Measurements from ENCODE around the gene P2RY6.

Gene P2RY6

GRCh38 chr11:73291196-73291595, 19.1 kb downstream of the P2RY6 start:
- Histone ChIP-seq H3K9me3 (ENCODE audit: control insufficient read depth in 2 of 2, low read length in 2 of 2) (no peaks in the 10 kb centered on the region), H3K27me3 (ENCODE audit: control insufficient read depth in 1 of 2, insufficient read depth in 2 of 2, low read length in 2 of 2) (no peaks in the 10 kb centered on the region), H3K27ac (ENCODE audit: low read length) (no peak overlapping the region), H3K36me3 (ENCODE audit: control insufficient read depth in 2 of 2, insufficient read depth in 2 of 2, low read length in 2 of 2) (no peaks in the 10 kb centered on the region), H3K9ac (ENCODE audit: low read length in 2 of 2) (no peak overlapping the region), H3K4me1 (ENCODE audit: control insufficient read depth, insufficient read depth, low read length) (peaks cover 23% of the 10 kb centered on the region), H3K4me3 (ENCODE audit: low read length in 2 of 2) (no peak overlapping the region)

GRCh38 chr11:73291781-73292524, 19.8 kb downstream of the P2RY6 start:
- no peak overlapping the region for H3K4me3 ChIP-seq (ENCODE audit: low read length in 2 of 2)
- no peak overlapping the region for H3K9ac ChIP-seq (ENCODE audit: low read length in 2 of 2)
- no peaks in the 10 kb centered on the region for H3K27me3 ChIP-seq (ENCODE audit: control insufficient read depth in 1 of 2, insufficient read depth in 2 of 2, low read length in 2 of 2)
- no peaks in the 10 kb centered on the region for H3K36me3 ChIP-seq (ENCODE audit: control insufficient read depth in 2 of 2, insufficient read depth in 2 of 2, low read length in 2 of 2)
- H3K9me3 ChIP-seq (ENCODE audit: control insufficient read depth in 2 of 2, low read length in 2 of 2) = no peaks in the 10 kb centered on the region
- no peak overlapping the region for H3K27ac ChIP-seq (ENCODE audit: low read length)
- H3K4me1 ChIP-seq (ENCODE audit: control insufficient read depth, insufficient read depth, low read length) = peaks cover 23% of the 10 kb centered on the region

- no peak overlapping the region for H3K9ac ChIP-seq (ENCODE audit: low read length in 2 of 2)
- no peak overlapping the region for H3K4me3 ChIP-seq (ENCODE audit: low read length in 2 of 2)
- no peaks in the 10 kb centered on the region for H3K9me3 ChIP-seq (ENCODE audit: control insufficient read depth in 2 of 2, low read length in 2 of 2)
- H3K27me3 ChIP-seq (ENCODE audit: control insufficient read depth in 1 of 2, insufficient read depth in 2 of 2, low read length in 2 of 2) = no peaks in the 10 kb centered on the region
- H3K4me1 ChIP-seq (ENCODE audit: control insufficient read depth, insufficient read depth, low read length) = peaks cover 23% of the 10 kb centered on the region
- no peaks in the 10 kb centered on the region for H3K36me3 ChIP-seq (ENCODE audit: control insufficient read depth in 2 of 2, insufficient read depth in 2 of 2, low read length in 2 of 2)
- H3K27ac ChIP-seq (ENCODE audit: low read length) = no peak overlapping the region
These were observed 20.4 kb downstream of the P2RY6 start for GRCh38 chr11:73292525-73292894.

- Histone ChIP-seq H3K9me3 (ENCODE audit: control insufficient read depth in 2 of 2, low read length in 2 of 2) (no peaks in the 10 kb centered on the region), H3K36me3 (ENCODE audit: control insufficient read depth in 2 of 2, insufficient read depth in 2 of 2, low read length in 2 of 2) (no peaks in the 10 kb centered on the region), H3K4me3 (ENCODE audit: low read length in 2 of 2) (no peak overlapping the region), H3K9ac (ENCODE audit: low read length in 2 of 2) (no peak overlapping the region), H3K27me3 (ENCODE audit: control insufficient read depth in 1 of 2, insufficient read depth in 2 of 2, low read length in 2 of 2) (no peaks in the 10 kb centered on the region), H3K27ac (ENCODE audit: low read length) (no peak overlapping the region), H3K4me1 (ENCODE audit: control insufficient read depth, insufficient read depth, low read length) (peaks cover 21% of the 10 kb centered on the region)
These were observed 21.3 kb downstream of the P2RY6 start for GRCh38 chr11:73293356-73293936.

GRCh38 chr11:73294604-73295003, 22.5 kb downstream of the P2RY6 start:
- H3K36me3 ChIP-seq (ENCODE audit: control insufficient read depth in 2 of 2, insufficient read depth in 2 of 2, low read length in 2 of 2) = no peaks in the 10 kb centered on the region
- no peaks in the 10 kb centered on the region for H3K9me3 ChIP-seq (ENCODE audit: control insufficient read depth in 2 of 2, low read length in 2 of 2)
- H3K4me3 ChIP-seq (ENCODE audit: low read length in 2 of 2) = no peak overlapping the region
- H3K27me3 ChIP-seq (ENCODE audit: control insufficient read depth in 1 of 2, insufficient read depth in 2 of 2, low read length in 2 of 2) = no peaks in the 10 kb centered on the region
- H3K9ac ChIP-seq (ENCODE audit: low read length in 2 of 2) = no peak overlapping the region
- peaks cover 10% of the 10 kb centered on the region for H3K4me1 ChIP-seq (ENCODE audit: control insufficient read depth, insufficient read depth, low read length)
- no peak overlapping the region for H3K27ac ChIP-seq (ENCODE audit: low read length)

- Histone ChIP-seq H3K9ac (ENCODE audit: low read length in 2 of 2) (peak overlapping the region in 1 of 2 donors; percentile 29), H3K4me3 (ENCODE audit: low read length in 2 of 2) (no peak overlapping the region), H3K4me1 (ENCODE audit: control insufficient read depth, insufficient read depth, low read length) (peaks cover 10% of the 10 kb centered on the region), H3K27me3 (ENCODE audit: control insufficient read depth in 1 of 2, insufficient read depth in 2 of 2, low read length in 2 of 2) (no peaks in the 10 kb centered on the region), H3K36me3 (ENCODE audit: control insufficient read depth in 2 of 2, insufficient read depth in 2 of 2, low read length in 2 of 2) (no peaks in the 10 kb centered on the region), H3K9me3 (ENCODE audit: control insufficient read depth in 2 of 2, low read length in 2 of 2) (no peaks in the 10 kb centered on the region), H3K27ac (ENCODE audit: low read length) (no peak overlapping the region)
These were observed 23.3 kb downstream of the P2RY6 start for GRCh38 chr11:73295241-73295995.

GRCh38 chr11:73295996-73296318, 23.8 kb downstream of the P2RY6 start:
- no peak overlapping the region for H3K4me3 ChIP-seq (ENCODE audit: low read length in 2 of 2)

GRCh38 chr11:73296501-73297230, 24.5 kb downstream of the P2RY6 start:
- Histone ChIP-seq H3K9ac (ENCODE audit: low read length in 2 of 2) (no peak overlapping the region), H3K36me3 (ENCODE audit: control insufficient read depth in 2 of 2, insufficient read depth in 2 of 2, low read length in 2 of 2) (no peaks in the 10 kb centered on the region)

More at GRCh38 chr11:73295996-73296318, 23.8 kb downstream of the P2RY6 start:
- Histone ChIP-seq H3K9ac (ENCODE audit: low read length in 2 of 2) (no peak overlapping the region), H3K27ac (ENCODE audit: low read length) (no peak overlapping the region), H3K36me3 (ENCODE audit: control insufficient read depth in 2 of 2, insufficient read depth in 2 of 2, low read length in 2 of 2) (no peaks in the 10 kb centered on the region), H3K27me3 (ENCODE audit: control insufficient read depth in 1 of 2, insufficient read depth in 2 of 2, low read length in 2 of 2) (no peaks in the 10 kb centered on the region), H3K9me3 (ENCODE audit: control insufficient read depth in 2 of 2, low read length in 2 of 2) (no peaks in the 10 kb centered on the region), H3K4me1 (ENCODE audit: control insufficient read depth, insufficient read depth, low read length) (peaks cover 10% of the 10 kb centered on the region)

GRCh38 chr11:73297231-73297590, 25.1 kb downstream of the P2RY6 start:
- no peaks in the 10 kb centered on the region for H3K36me3 ChIP-seq (ENCODE audit: control insufficient read depth in 2 of 2, insufficient read depth in 2 of 2, low read length in 2 of 2)
- H3K27me3 ChIP-seq (ENCODE audit: control insufficient read depth in 1 of 2, insufficient read depth in 2 of 2, low read length in 2 of 2) = no peaks in the 10 kb centered on the region
- H3K4me1 ChIP-seq (ENCODE audit: control insufficient read depth, insufficient read depth, low read length) = peaks cover 10% of the 10 kb centered on the region
- no peak overlapping the region for H3K27ac ChIP-seq (ENCODE audit: low read length)
- H3K9ac ChIP-seq (ENCODE audit: low read length in 2 of 2) = no peak overlapping the region
- H3K9me3 ChIP-seq (ENCODE audit: control insufficient read depth in 2 of 2, low read length in 2 of 2) = no peaks in the 10 kb centered on the region
- H3K4me3 ChIP-seq (ENCODE audit: low read length in 2 of 2) = no peak overlapping the region

More at GRCh38 chr11:73296501-73297230, 24.5 kb downstream of the P2RY6 start:
- Histone ChIP-seq H3K4me1 (ENCODE audit: control insufficient read depth, insufficient read depth, low read length) (peaks cover 10% of the 10 kb centered on the region), H3K27ac (ENCODE audit: low read length) (no peak overlapping the region), H3K27me3 (ENCODE audit: control insufficient read depth in 1 of 2, insufficient read depth in 2 of 2, low read length in 2 of 2) (no peaks in the 10 kb centered on the region), H3K4me3 (ENCODE audit: low read length in 2 of 2) (no peak overlapping the region), H3K9me3 (ENCODE audit: control insufficient read depth in 2 of 2, low read length in 2 of 2) (no peaks in the 10 kb centered on the region)

GRCh38 chr11:73297702-73298101, 25.6 kb downstream of the P2RY6 start:
- Histone ChIP-seq H3K27me3 (ENCODE audit: control insufficient read depth in 1 of 2, insufficient read depth in 2 of 2, low read length in 2 of 2) (no peaks in the 10 kb centered on the region), H3K9me3 (ENCODE audit: control insufficient read depth in 2 of 2, low read length in 2 of 2) (no peaks in the 10 kb centered on the region), H3K9ac (ENCODE audit: low read length in 2 of 2) (no peak overlapping the region), H3K4me1 (ENCODE audit: control insufficient read depth, insufficient read depth, low read length) (peaks cover 10% of the 10 kb centered on the region), H3K27ac (ENCODE audit: low read length) (no peak overlapping the region), H3K4me3 (ENCODE audit: low read length in 2 of 2) (no peak overlapping the region), H3K36me3 (ENCODE audit: control insufficient read depth in 2 of 2, insufficient read depth in 2 of 2, low read length in 2 of 2) (no peaks in the 10 kb centered on the region)

Data from stomach smooth muscle (tissue), 2 donors.